IPS-15b (cell line): ENCODE results near the gene DUS3L.
"Not testable (repeated sequence)": the region's sequence is repeated elsewhere in the genome, so short reads cannot be mapped to it uniquely, and the experiment has no call there.

ENCODE experiments used
- H3K27me3 ChIP-seq: one replicate; pipeline ENCODE4 v1.6.1; 2013; ENCODE audit warnings: low read length; ENCODE audit not compliant: control insufficient read depth, insufficient read depth
- H3K36me3 ChIP-seq: one replicate; pipeline ENCODE4 v1.6.1; 2013; ENCODE audit warnings: low read length; ENCODE audit not compliant: control insufficient read depth, insufficient read depth
- H3K4me1 ChIP-seq: one replicate; pipeline ENCODE4 v1.6.1; 2013; ENCODE audit warnings: mild to moderate bottlenecking, low read length; ENCODE audit not compliant: control insufficient read depth, insufficient read depth
- H3K4me3 ChIP-seq: one replicate; pipeline ENCODE4 v1.5.1; 2013; ENCODE audit warnings: low read depth, low read length
- H3K9ac ChIP-seq: one replicate; pipeline ENCODE4 v1.6.1; 2013; ENCODE audit warnings: low read depth, mild to moderate bottlenecking, low read length
- H3K9me3 ChIP-seq: one replicate; pipeline ENCODE4 v1.6.1; 2013; ENCODE audit warnings: mild to moderate bottlenecking, low read length; ENCODE audit not compliant: control insufficient read depth, insufficient read depth

DUS3L gene

DNA sequence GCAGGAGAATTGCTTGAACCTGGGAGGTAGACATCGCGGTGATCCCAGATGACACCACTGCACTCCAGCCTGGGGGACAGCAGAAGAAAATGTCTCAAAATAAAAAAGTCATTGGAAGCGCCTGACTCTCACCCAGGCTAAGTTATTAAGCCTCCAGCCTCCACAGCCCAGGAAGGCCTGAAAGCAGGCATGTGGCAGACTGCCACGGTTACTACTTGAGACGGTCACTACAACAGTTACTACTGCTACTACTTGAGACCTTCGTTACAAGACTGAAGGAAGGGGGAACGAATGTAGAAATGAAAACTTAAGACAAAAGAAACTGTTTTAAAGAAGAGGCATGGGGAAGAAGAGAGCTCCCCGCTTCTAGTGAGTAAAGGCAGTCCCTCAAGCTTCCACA, 16.0 kb downstream of the DUS3L start:
- no peak overlapping the region for H3K9ac ChIP-seq
- no peak overlapping the region for H3K4me3 ChIP-seq
- H3K36me3 ChIP-seq, result no peaks in the 10 kb centered on the region
- H3K27me3 ChIP-seq, result no peaks in the 10 kb centered on the region
- H3K9me3 ChIP-seq, result no peaks in the 10 kb centered on the region
- no peaks in the 10 kb centered on the region for H3K4me1 ChIP-seq

DNA sequence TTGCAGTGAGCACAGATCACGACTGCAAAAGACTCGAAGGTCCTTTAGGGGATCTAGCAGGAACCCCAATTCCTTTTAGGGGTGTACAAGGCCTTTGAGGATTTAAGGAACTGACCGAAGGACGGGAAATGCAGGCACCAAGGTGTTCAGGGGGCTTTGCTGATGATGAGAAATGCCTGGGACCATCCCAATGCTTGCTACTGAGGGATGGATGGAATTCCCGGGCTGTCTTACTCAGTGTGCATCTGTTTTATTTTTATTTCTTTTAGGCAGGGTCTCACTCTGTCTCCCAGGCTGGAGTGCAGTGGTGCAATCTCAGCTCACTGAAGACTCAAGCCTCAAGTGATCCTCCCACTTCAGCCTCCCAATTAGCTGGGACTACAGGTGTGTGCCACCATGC, 17.7 kb downstream of the DUS3L start:
- no peak overlapping the region for H3K4me3 ChIP-seq
- no peak overlapping the region for H3K9ac ChIP-seq
- no peaks in the 10 kb centered on the region for H3K36me3 ChIP-seq
- H3K9me3 ChIP-seq, result no peaks in the 10 kb centered on the region
- no peaks in the 10 kb centered on the region for H3K27me3 ChIP-seq
- H3K4me1 ChIP-seq, result no peaks in the 10 kb centered on the region

DNA sequence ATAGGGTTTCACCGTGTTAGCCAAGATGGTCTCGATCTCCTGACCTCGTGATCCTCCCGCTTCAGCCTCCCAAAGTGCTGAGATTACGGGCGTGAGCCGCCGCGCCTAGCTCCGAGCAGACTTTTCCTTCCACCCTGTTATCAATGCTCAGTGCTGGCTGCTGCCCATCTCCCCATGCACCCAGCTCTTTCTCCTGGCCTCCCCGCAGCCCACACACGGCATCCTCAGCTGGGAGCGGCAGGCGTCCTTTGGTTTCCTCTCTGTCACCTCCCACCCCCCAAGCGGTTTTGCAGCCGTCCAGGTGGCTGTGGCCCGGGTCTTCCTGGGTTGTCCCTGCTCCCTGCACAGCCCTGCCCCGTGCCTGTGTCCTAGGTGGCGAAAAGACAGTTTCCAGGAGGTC, 18.5 kb downstream of the DUS3L start:
- Histone ChIP-seq H3K9me3 (no peaks in the 10 kb centered on the region), H3K36me3 (no peaks in the 10 kb centered on the region), H3K9ac (no peak overlapping the region), H3K4me3 (no peak overlapping the region), H3K4me1 (no peaks in the 10 kb centered on the region), H3K27me3 (no peaks in the 10 kb centered on the region)

DNA sequence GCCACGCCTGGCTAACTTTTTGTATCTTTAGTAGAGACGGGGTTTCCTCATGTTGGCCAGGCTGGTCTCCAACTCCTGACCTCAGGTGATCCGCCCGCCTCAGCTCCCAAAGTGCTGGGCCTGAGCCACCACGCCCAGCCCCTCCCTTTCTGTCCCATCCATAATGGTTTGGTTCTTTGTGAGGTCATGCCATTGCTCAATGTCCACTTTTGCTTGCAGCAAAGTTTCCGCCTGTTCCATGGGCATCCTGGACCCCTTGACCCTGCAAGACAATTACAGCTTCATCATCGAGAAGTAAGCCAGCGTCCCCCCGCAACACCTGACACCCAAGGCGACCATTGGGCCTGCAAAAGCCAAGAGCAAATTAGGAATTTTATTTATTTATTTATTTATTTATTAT, 23.0 kb downstream of the DUS3L start:
- H3K27me3 ChIP-seq, result no peaks in the 10 kb centered on the region
- no peak overlapping the region for H3K4me3 ChIP-seq
- no peaks in the 10 kb centered on the region for H3K4me1 ChIP-seq
- H3K9me3 ChIP-seq, result no peaks in the 10 kb centered on the region
- H3K9ac ChIP-seq, result no peak overlapping the region
- H3K36me3 ChIP-seq, result no peaks in the 10 kb centered on the region

GRCh38 chr19:5765220-5765619, 25.7 kb downstream of the DUS3L start:
- Histone ChIP-seq H3K9me3 (no peaks in the 10 kb centered on the region), H3K27me3 (no peaks in the 10 kb centered on the region), H3K36me3 (no peaks in the 10 kb centered on the region), H3K9ac (no peak overlapping the region), H3K4me3 (no peak overlapping the region), H3K4me1 (no peaks in the 10 kb centered on the region)

- H3K9ac ChIP-seq, result no peak overlapping the region
- no peaks in the 10 kb centered on the region for H3K9me3 ChIP-seq
- no peaks in the 10 kb centered on the region for H3K27me3 ChIP-seq
- H3K36me3 ChIP-seq, result no peaks in the 10 kb centered on the region
- no peak overlapping the region for H3K4me3 ChIP-seq
- no peaks in the 10 kb centered on the region for H3K4me1 ChIP-seq
Measured at GRCh38 chr19:5762608-5763217, 28.2 kb downstream of the DUS3L start.

DNA sequence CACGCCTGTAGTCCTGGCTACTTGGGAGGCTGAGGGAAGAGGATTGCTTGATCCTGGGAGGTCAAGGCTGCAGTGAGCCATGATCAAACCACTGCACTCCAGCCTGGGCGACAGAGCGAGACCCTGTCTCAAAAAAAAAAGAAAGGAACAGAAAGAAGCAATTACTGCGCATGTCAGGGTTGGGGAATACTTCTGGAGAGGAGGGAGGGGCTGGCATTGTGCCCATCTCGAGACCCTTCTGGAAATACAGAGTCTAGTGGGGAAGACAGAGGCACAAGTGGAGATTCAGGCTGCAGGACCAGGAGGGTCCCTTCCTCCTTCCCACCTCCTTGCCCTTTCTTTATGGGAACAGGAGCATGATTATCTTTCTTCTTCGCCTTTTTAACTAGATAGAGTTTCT, 37.2 kb downstream of the DUS3L start:
- Histone ChIP-seq H3K4me1 (no peaks in the 10 kb centered on the region), H3K9me3 (no peaks in the 10 kb centered on the region), H3K9ac (no peak overlapping the region), H3K27me3 (no peaks in the 10 kb centered on the region), H3K4me3 (no peak overlapping the region), H3K36me3 (no peaks in the 10 kb centered on the region)

DNA sequence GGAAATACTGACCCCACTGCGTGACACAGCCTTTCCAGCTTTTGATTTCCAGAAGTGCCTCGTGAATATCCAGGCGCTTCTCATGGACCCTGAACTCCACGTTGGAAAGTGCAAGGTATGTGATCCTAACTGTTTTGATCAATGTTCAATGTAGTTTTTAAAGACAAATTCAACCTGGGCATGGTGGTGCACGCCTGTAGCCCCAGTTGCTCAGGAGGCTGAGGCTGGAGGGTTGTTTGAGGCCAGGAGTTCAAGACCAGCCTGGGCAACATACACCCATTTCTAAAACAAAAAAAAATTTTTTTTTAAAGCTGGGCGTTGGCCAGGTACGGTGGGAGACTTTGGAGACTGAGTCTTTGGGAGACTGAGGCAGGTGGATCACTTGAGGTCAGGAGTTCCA, 39.3 kb downstream of the DUS3L start:
- H3K9me3 ChIP-seq, result no peaks in the 10 kb centered on the region
- H3K9ac ChIP-seq, result no peak overlapping the region
- H3K27me3 ChIP-seq, result no peaks in the 10 kb centered on the region
- no peaks in the 10 kb centered on the region for H3K36me3 ChIP-seq
- no peaks in the 10 kb centered on the region for H3K4me1 ChIP-seq
- H3K4me3 ChIP-seq, result no peak overlapping the region

DNA sequence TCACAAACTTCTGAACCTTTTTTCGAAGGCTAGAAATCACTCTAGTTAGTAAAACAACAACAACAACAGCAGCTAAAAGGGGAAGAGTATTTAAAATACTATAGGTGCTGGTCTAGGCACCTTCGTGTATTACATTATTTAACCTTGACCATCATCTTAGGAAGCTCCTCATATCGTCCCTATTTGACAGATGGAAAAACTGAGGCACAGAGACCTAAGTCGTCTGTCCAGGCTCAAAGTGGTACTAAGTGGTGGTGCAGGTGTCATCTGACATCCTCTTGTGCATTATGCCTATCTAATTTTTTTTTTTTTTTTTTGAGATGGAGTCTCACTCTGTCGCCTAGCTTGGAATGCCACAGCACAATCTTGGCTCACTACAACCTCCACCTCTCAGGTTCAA, 41.5 kb downstream of the DUS3L start:
- no peak overlapping the region for H3K9ac ChIP-seq
- no peaks in the 10 kb centered on the region for H3K36me3 ChIP-seq
- no peaks in the 10 kb centered on the region for H3K4me1 ChIP-seq
- H3K4me3 ChIP-seq, result no peak overlapping the region
- H3K27me3 ChIP-seq, result no peaks in the 10 kb centered on the region
- no peaks in the 10 kb centered on the region for H3K9me3 ChIP-seq

DNA sequence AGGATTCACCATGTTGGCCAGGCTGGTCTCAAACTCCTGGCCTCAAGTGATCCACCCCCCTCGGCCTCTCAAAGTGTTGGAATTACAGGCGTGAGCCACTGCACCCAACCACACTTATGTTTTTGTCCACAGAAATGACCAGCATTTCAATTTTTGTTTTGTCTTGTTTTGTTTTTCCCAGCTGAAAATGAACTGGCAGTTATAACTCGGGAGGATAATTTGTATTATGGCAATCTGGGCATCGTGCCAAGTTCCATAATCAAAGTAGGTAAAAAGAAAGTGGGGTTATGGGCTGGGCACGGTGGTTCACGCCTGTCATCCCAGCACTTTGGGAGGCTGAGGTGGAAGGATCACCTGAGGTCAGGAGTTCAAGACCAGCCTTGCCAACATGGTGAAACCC, 42.0 kb downstream of the DUS3L start:
- H3K9me3 ChIP-seq, H3K27me3 ChIP-seq, H3K36me3 ChIP-seq, H3K4me1 ChIP-seq, H3K9ac ChIP-seq, H3K4me3 ChIP-seq: not testable (repeated sequence)

DNA sequence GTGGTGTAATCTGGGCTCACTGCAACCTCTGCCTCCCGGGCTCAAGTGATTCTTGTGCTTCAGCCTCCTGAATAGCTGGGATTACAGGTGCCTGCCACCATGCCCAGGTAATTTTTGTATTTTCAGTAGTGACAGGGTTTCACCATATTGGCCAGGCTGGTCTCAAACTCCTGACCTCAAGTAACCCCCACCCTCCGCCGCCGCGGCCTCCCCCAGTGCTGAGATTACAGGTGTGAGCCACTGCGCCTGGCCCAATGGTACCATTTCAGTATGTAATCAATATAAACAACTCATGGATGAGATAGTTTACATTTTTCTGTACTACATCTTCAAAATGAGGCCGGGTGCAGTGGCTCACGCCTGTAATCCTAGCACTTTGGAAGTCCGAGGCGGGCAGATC, 46.0 kb downstream of the DUS3L start:
- H3K4me3 ChIP-seq, H3K27me3 ChIP-seq, H3K9ac ChIP-seq, H3K4me1 ChIP-seq, H3K36me3 ChIP-seq, H3K9me3 ChIP-seq: not testable (repeated sequence)

GRCh38 chr19:5743630-5744029, 47.3 kb downstream of the DUS3L start:
- Histone ChIP-seq H3K9me3 (no peaks in the 10 kb centered on the region), H3K9ac (no peak overlapping the region), H3K4me1 (no peaks in the 10 kb centered on the region), H3K4me3 (no peak overlapping the region), H3K27me3 (no peaks in the 10 kb centered on the region), H3K36me3 (no peaks in the 10 kb centered on the region)

- Histone ChIP-seq H3K36me3 (no peaks in the 10 kb centered on the region), H3K27me3 (no peaks in the 10 kb centered on the region), H3K4me3 (no peak overlapping the region), H3K4me1 (no peaks in the 10 kb centered on the region), H3K9ac (no peak overlapping the region), H3K9me3 (no peaks in the 10 kb centered on the region)
Measured at GRCh38 chr19:5742051-5742450, 48.9 kb downstream of the DUS3L start.
